H1 (cell line): ENCODE measurements around the gene UNK. TPM values are rescaled to one million over a fixed set of nuclear protein-coding genes. Genes with fewer than 3 reads are reported as not detected.
A peak's percentile ranks its signal among the peaks of the same experiment; 100 is the strongest.

ENCODE experiments used
- CTCF ChIA-PET: fragments of 300-600 bp; sonication (Branson Sonifier 250); formaldehyde crosslinking; loops from one replicate; lab custom pipeline; 2021; ENCODE audit not compliant: partially characterized antibody; lab: Charles Lee
- POLR2A ChIA-PET: fragments of 300-600 bp; sonication (Branson Sonifier 250); formaldehyde crosslinking; loops from one replicate; lab custom pipeline; 2021; ENCODE audit warnings: inconsistent platforms; ENCODE audit not compliant: partially characterized antibody; lab: Charles Lee
- DNase-seq, 2 experiments: peaks; one replicate each; pipeline versions ENCODE4 v3.0.0 to v3.0.0-alpha.2; 2010 to 2022; ENCODE audit warnings: low spot score in 2 of 2, low read depth in 1 of 2, mixed read lengths in 1 of 2
- FAIRE-seq: peaks from 2 replicates; lab custom pipeline; 2011; peaks lifted over from hg19 to GRCh38; lab: Jason Lieb, UNC
- H2AFZ ChIP-seq: 2 replicates; pipeline ENCODE4 v1.8.1; 2012; ENCODE audit warnings: low read length, inconsistent platforms
- H2AK5ac ChIP-seq: 2 replicates; pipeline ENCODE4 v1.6.1; 2013; ENCODE audit warnings: low read depth, low read length
- H2BK120ac ChIP-seq: replicated peaks from 2 replicates; pipeline ENCODE3; 2013; ENCODE audit warnings: low read depth, low read length, inconsistent platforms
- H2BK12ac ChIP-seq: 2 replicates; pipeline ENCODE4 v1.6.1; 2013; ENCODE audit warnings: low read depth, low read length
- H2BK15ac ChIP-seq: 2 replicates; pipeline ENCODE4 v1.6.1; 2013; ENCODE audit warnings: low read length
- H2BK20ac ChIP-seq: 2 replicates; pipeline ENCODE4 v1.6.1; 2013; ENCODE audit warnings: low read length
- H2BK5ac ChIP-seq: 2 replicates; pipeline ENCODE4 v1.6.1; 2013; ENCODE audit warnings: low read depth, low read length
- H3K14ac ChIP-seq: 2 replicates; pipeline ENCODE4 v1.6.1; 2013; ENCODE audit warnings: inconsistent platforms; ENCODE audit not compliant: insufficient read length
- H3K18ac ChIP-seq: 2 replicates; pipeline ENCODE4 v1.6.1; 2013; ENCODE audit warnings: low read length; ENCODE audit errors: extremely low read depth
- H3K23ac ChIP-seq: 2 replicates; pipeline ENCODE4 v1.6.1; 2013; ENCODE audit warnings: inconsistent platforms; ENCODE audit not compliant: insufficient read length
- H3K23me2 ChIP-seq: 2 replicates; pipeline ENCODE4 v1.6.1; 2013; ENCODE audit warnings: low read depth, low read length
- H3K27ac ChIP-seq: 2 replicates; pipeline ENCODE4 v1.6.1; 2011; ENCODE audit warnings: low read depth, low read length, inconsistent platforms
- H3K27me3 ChIP-seq, 4 experiments: replicated peaks in 1 of 4; 1 replicate in 1 of 4; 2 replicates in 3 of 4; pipeline versions ENCODE4 v1.6.1 to v1.8.1; 2011 to 2013; ENCODE audit warnings: low read length in 3 of 4, mild to moderate bottlenecking in 3 of 4, inconsistent platforms in 2 of 4, mixed read lengths in 2 of 4, moderate library complexity in 1 of 4; ENCODE audit not compliant: control insufficient read depth in 3 of 4, insufficient read depth in 3 of 4; ENCODE audit errors: extremely low read depth in 1 of 4
- H3K36me3 ChIP-seq, 4 experiments: 2 replicates each; pipeline versions ENCODE4 v1.6.1 to v1.8.1; 2011 to 2013; ENCODE audit warnings: mild to moderate bottlenecking in 4 of 4, low read length in 3 of 4, moderate library complexity in 2 of 4, control low read depth in 1 of 4, inconsistent platforms in 1 of 4; ENCODE audit not compliant: insufficient read depth in 4 of 4, control insufficient read depth in 2 of 4
- H3K4ac ChIP-seq: replicated peaks from 2 replicates; pipeline ENCODE3; 2013; ENCODE audit warnings: low read length, low read depth, mixed read lengths, inconsistent platforms; ENCODE audit not compliant: insufficient read length
- H3K4me1 ChIP-seq, 4 experiments: replicated peaks in 1 of 4; 1 replicate in 1 of 4; 2 replicates in 3 of 4; pipeline versions ENCODE4 v1.6.1 to v1.8.1; 2011 to 2013; ENCODE audit warnings: low read length in 3 of 4, inconsistent platforms in 2 of 4, mixed read lengths in 1 of 4; ENCODE audit not compliant: insufficient read depth in 4 of 4, control insufficient read depth in 3 of 4
- H3K4me2 ChIP-seq, 2 experiments: 2 replicates each; pipeline versions ENCODE4 v1.6.1 to v1.8.1; 2011 to 2013; ENCODE audit warnings: low read depth in 2 of 2, low read length in 2 of 2, control low read depth in 1 of 2, inconsistent platforms in 1 of 2, mild to moderate bottlenecking in 1 of 2; ENCODE audit not compliant: insufficient read depth in 1 of 2
- H3K4me3 ChIP-seq, 4 experiments: fragments of 200-600, 300-600 bp in 1 of 4; sonication (generic), shearing (Covaris generic), sonication (Bioruptor Twin) in 1 of 4; 2 replicates each; pipeline versions ENCODE4 v1.5.1 to v1.8.1; 2011 to 2016; ENCODE audit warnings: low read length in 4 of 4, low read depth in 3 of 4, control low read depth in 2 of 4, inconsistent platforms in 2 of 4, mild to moderate bottlenecking in 2 of 4, mixed read lengths in 1 of 4, moderate library complexity in 1 of 4; ENCODE audit not compliant: insufficient read depth in 2 of 4; ENCODE audit errors: extremely low read depth in 1 of 4
- H3K56ac ChIP-seq: replicated peaks from 2 replicates; pipeline ENCODE3; 2013; ENCODE audit warnings: low read depth, mild to moderate bottlenecking, mixed read lengths, low read length, inconsistent platforms; ENCODE audit not compliant: insufficient read length
- H3K79me1 ChIP-seq: 2 replicates; pipeline ENCODE4 v1.6.1; 2013; ENCODE audit warnings: low read depth, low read length, control low read depth
- H3K79me2 ChIP-seq, 2 experiments: 2 replicates each; pipeline versions ENCODE4 v1.6.1 to v1.8.1; 2012 to 2013; ENCODE audit warnings: low read length in 2 of 2, mild to moderate bottlenecking in 2 of 2, inconsistent platforms in 1 of 2; ENCODE audit not compliant: insufficient read depth in 2 of 2, control insufficient read depth in 1 of 2
- H3K9ac ChIP-seq, 4 experiments: replicated peaks in 1 of 4; 1 replicate in 1 of 4; 2 replicates in 3 of 4; pipeline versions ENCODE4 v1.6.1 to v1.8.1; 2011 to 2013; ENCODE audit warnings: low read depth in 3 of 4, low read length in 3 of 4, control low read depth in 2 of 4, mild to moderate bottlenecking in 2 of 4, moderate library complexity in 2 of 4, inconsistent platforms in 1 of 4; ENCODE audit errors: extremely low read depth in 1 of 4
- H3K9me3 ChIP-seq, 2 experiments: 2 replicates each; pipeline versions ENCODE4 v1.6.1 to v1.8.1; 2012 to 2013; ENCODE audit warnings: mild to moderate bottlenecking in 2 of 2, moderate library complexity in 2 of 2, control low read depth in 1 of 2, inconsistent platforms in 1 of 2, low read depth in 1 of 2, low read length in 1 of 2, mixed read lengths in 1 of 2; ENCODE audit not compliant: insufficient read depth in 2 of 2
- H4K20me1 ChIP-seq, 2 experiments: replicated peaks in 1 of 2; 2 replicates each; pipeline versions ENCODE3 to v1.8.1; 2011 to 2013; ENCODE audit warnings: inconsistent platforms in 2 of 2, low read length in 2 of 2, mild to moderate bottlenecking in 1 of 2; ENCODE audit not compliant: insufficient read depth in 2 of 2, control insufficient read depth in 1 of 2
- H4K5ac ChIP-seq: 2 replicates; pipeline ENCODE4 v1.6.1; 2013; ENCODE audit warnings: low read length, low read depth, mixed read lengths, inconsistent platforms; ENCODE audit not compliant: insufficient read length
- H4K8ac ChIP-seq: 2 replicates; pipeline ENCODE4 v1.8.0; 2013; ENCODE audit warnings: mild to moderate bottlenecking, moderate library complexity, low read length, inconsistent platforms; ENCODE audit not compliant: insufficient read depth; ENCODE audit errors: extremely low read depth
- H4K91ac ChIP-seq: replicated peaks from 2 replicates; pipeline ENCODE3; 2013; ENCODE audit warnings: low read length, mixed read lengths, inconsistent platforms; ENCODE audit not compliant: insufficient read length
- ATF2 ChIP-seq: IDR thresholded peaks from 2 replicates; pipeline ENCODE4 v1.6.1; 2012; ENCODE audit warnings: low read length, inconsistent platforms
- CREB1 ChIP-seq: IDR thresholded peaks from 2 replicates; pipeline ENCODE4 v1.6.1; 2012; ENCODE audit warnings: inconsistent platforms
- HDAC2 ChIP-seq, 2 experiments: fragments of 300-600 bp in 1 of 2; sonication (generic) in 1 of 2; IDR thresholded peaks; 2 replicates each; pipeline ENCODE4 v1.6.1; 2011 to 2012; ENCODE audit warnings: low read depth in 2 of 2, low read length in 2 of 2, mild to moderate bottlenecking in 2 of 2, moderate library complexity in 2 of 2, borderline replicate concordance in 1 of 2, inconsistent platforms in 1 of 2
- NRF1 ChIP-seq: IDR thresholded peaks from 2 replicates; pipeline ENCODE4 v1.6.1; 2011; ENCODE audit warnings: mild to moderate bottlenecking, low read depth, low read length, improper control_type of control experiment
- POLR2AphosphoS5 ChIP-seq: IDR thresholded peaks from 2 replicates; pipeline ENCODE4 v1.6.1; 2011; ENCODE audit warnings: low read depth, low read length
- POU5F1 ChIP-seq: IDR thresholded peaks from 2 replicates; pipeline ENCODE4 v1.6.1; 2011; ENCODE audit warnings: low read depth, mild to moderate bottlenecking, low read length, moderate library complexity
- RNF2 ChIP-seq: fragments of 200-900, 300-1000 bp; sonication (generic); IDR thresholded peaks from 2 replicates; pipeline ENCODE4 v1.7.1; 2016; ENCODE audit warnings: borderline replicate concordance, low read depth, mild to moderate bottlenecking, antibody characterized with exemption, low read length; ENCODE audit not compliant: poor library complexity, severe bottlenecking; ENCODE audit errors: missing control alignments
- SIRT6 ChIP-seq: IDR thresholded peaks from one replicate; pipeline ENCODE4 v1.7.1; 2012; ENCODE audit warnings: low read length, inconsistent platforms
- SP1 ChIP-seq: IDR thresholded peaks from 2 replicates; pipeline ENCODE4 v1.6.1; 2011; ENCODE audit warnings: low read depth, low read length
- TBP ChIP-seq: IDR thresholded peaks from 2 replicates; pipeline ENCODE4 v1.6.1; 2011; ENCODE audit warnings: low read depth, low read length, improper control_type of control experiment
- YY1 ChIP-seq: IDR thresholded peaks from 2 replicates; pipeline ENCODE4 v1.6.1; 2011; ENCODE audit warnings: low read depth, mild to moderate bottlenecking, low read length
- WGBS, 2 experiments: shearing (Covaris generic) in 1 of 2; methylation state at CpG; one replicate each; pipeline versions ENCODE4 v1.1.6 to v1.1.7; 2013 to 2015; ENCODE audit warnings: low lambda C conversion rate in 2 of 2, mixed read lengths in 2 of 2, inconsistent platforms in 1 of 2, low coverage in 1 of 2, missing lambda C conversion rate in 1 of 2; ENCODE audit not compliant: insufficient replicate concordance in 2 of 2, insufficient coverage in 1 of 2, insufficient read length in 1 of 2; ENCODE audit errors: extremely low coverage in 1 of 2, missing lambda C conversion rate in 1 of 2; 5-methylcytosine and 5-hydroxymethylcytosine counted together
- polyA plus RNA-seq, 7 experiments: library from polyadenylated mRNA; depleted of rRNA in 3 of 7; stranded (reverse) in 5 of 7; unstranded in 2 of 7; fragments of >200 nt in 5 of 7; fragments of 200-250 nt in 2 of 7; gene quantifications; 1 replicate in 5 of 7; 2 replicates in 1 of 7; 4 replicates in 1 of 7; pipeline versions ENCODE4 v1.2.1 to v1.2.3, GENCODE V29; 2011 to 2013; ENCODE audit warnings: missing spikeins in 2 of 7, mixed read lengths in 2 of 7
- total RNA-seq: library from RNA; stranded (reverse); fragmentation: NEBNext Ultra II Directional; extraction: Animal tissue kit (Norgen Biotek cat#: 25700); gene quantifications from 2 replicates; pipeline ENCODE4 v1.2.1, GENCODE V29; 2021
- TF ChIP-seq, protein P1 (sequence below): IDR thresholded peaks from 2 replicates; pipeline ENCODE4 v1.6.1; 2011; ENCODE audit warnings: low read depth, mild to moderate bottlenecking, low read length; ENCODE audit not compliant: insufficient read depth

UNK gene
- total and polyA plus RNA-seq, 2 of the 8 experiments (the other 6 are each of a cell fraction or from before 2014, with no cell fraction given), result 24.2 to 33.3 TPM

DNA sequence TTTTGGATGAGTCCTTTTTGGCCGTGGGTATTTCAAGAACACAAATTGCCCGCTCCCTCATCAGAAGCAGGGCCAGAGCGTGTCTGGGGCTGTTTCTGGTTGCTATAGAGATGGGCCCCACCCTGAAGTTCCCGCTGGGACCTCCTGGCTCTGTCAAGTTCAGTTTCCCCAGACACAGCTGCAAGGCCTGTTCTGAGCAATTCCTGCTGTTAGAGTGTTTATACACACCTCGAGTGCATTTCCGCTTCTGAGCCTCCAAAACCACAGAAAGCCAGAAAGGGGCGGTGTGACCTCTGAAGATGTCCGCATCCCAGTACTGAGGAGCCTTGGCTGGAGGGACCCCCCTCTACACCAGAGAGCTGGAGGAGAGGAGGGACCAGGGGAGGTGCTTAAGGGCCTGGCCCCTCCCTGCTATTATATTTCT lies 79.9 kb downstream of the UNK start:
- H2BK12ac ChIP-seq, result no peak overlapping the region
- H3K56ac ChIP-seq, result no peak overlapping the region
- no peak overlapping the region for H3K23ac ChIP-seq
- no peak overlapping the region for H3K14ac ChIP-seq
- 0 out of 2 replicates have a peak overlapping the region, but pooled peaks have one; percentile 25 for H2AFZ ChIP-seq
- peaks cover 0 to 3% (median 1%) of the 10 kb centered on the region in 4 experiments; a peak in 5 of 7 replicates for H3K4me1 ChIP-seq
- H3K4me3 ChIP-seq, result no peak overlapping the region
- H3K4me2 ChIP-seq, result 0 out of 4 replicates have a peak overlapping the region, but pooled peaks of 1 of the 2 experiments have one; percentile 11
- H2BK120ac ChIP-seq, result no peak overlapping the region
- H3K79me1 ChIP-seq, result no peaks in the 10 kb centered on the region
- H2AK5ac ChIP-seq, result no peak overlapping the region
- H3K9me3 ChIP-seq, result no peaks in the 10 kb centered on the region
- H2BK20ac ChIP-seq, result no peak overlapping the region
- no peak overlapping the region for H3K27ac ChIP-seq
- H3K18ac ChIP-seq, result no peak overlapping the region
- whole genome bisulfite sequencing, 2 experiments, result 74% methylated on average over 8 of the region's 8 CpGs; no CpG with 5 or more reads in 1 of the 2 experiments
- DNase-seq (no peak), FAIRE-seq (no peak)
- H3K23me2 ChIP-seq, result no peaks in the 10 kb centered on the region
- no peaks in the 10 kb centered on the region for H4K20me1 ChIP-seq
- H3K9ac ChIP-seq, result no peak overlapping the region
- H3K36me3 ChIP-seq, result no peaks in the 10 kb centered on the region
- H3K79me2 ChIP-seq, result no peaks in the 10 kb centered on the region
- ChIA-PET CTCF (interaction anchor here (0.6 to 27.2 kb wide), 9 partner anchors 8 to 1973 kb away, joined by 3 to 563 read pairs (median 4); partner anchors contain the start of gene TRIM47), POLR2A (interaction anchor here (0.6 to 1.1 kb wide), 2 partner anchors 10 to 38 kb away, joined by 3 to 5 read pairs; partner anchors contain the start of gene WBP2)
- no peak overlapping the region for H4K8ac ChIP-seq
- H4K91ac ChIP-seq, result no peak overlapping the region
- no peak overlapping the region for H2BK15ac ChIP-seq
- no peak overlapping the region for H3K4ac ChIP-seq
- no peaks in the 10 kb centered on the region for H3K27me3 ChIP-seq
- H2BK5ac ChIP-seq, result no peak overlapping the region
- no peak overlapping the region for H4K5ac ChIP-seq
- TF ChIP-seq SP1, result no peak
- TF ChIP-seq, protein P1, sequence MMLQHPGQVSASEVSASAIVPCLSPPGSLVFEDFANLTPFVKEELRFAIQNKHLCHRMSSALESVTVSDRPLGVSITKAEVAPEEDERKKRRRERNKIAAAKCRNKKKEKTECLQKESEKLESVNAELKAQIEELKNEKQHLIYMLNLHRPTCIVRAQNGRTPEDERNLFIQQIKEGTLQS, result no peak
- no peak for TF ChIP-seq YY1
- no peak for TF ChIP-seq CREB1
- TF ChIP-seq ATF2, result no peak
- TF ChIP-seq HDAC2 (IDR thresholded peaks at IDR 0.05; ENCODE audit: borderline replicate concordance in 1 of 2, low read depth in 2 of 2, low read length in 2 of 2), result no peak
- no peak for TF ChIP-seq POU5F1
- no peak for TF ChIP-seq RNF2
- no peak for TF ChIP-seq NRF1
- no peak for TF ChIP-seq POLR2AphosphoS5
- TF ChIP-seq TBP, result no peak
- TF ChIP-seq SIRT6, result no peak
